GM19467 (cell line): ENCODE data around the gene SERPINB6.
"Not testable (repeated sequence)": the region's sequence is repeated elsewhere in the genome, so short reads cannot be mapped to it uniquely, and the experiment has no call there.

Experiments
- ATAC-seq: cut with Tn5 transposase; IDR thresholded peaks from one replicate; pipeline ENCODE4 v1.9.1; 2021; ENCODE audit warnings: mild to moderate bottlenecking, moderate library complexity; ENCODE audit not compliant: unreplicated experiment

The SERPINB6 gene

GRCh38 chr6:2971420-2972218 lies at the start of gene SERPINB6:
Gene SERPINB6, minus strand, starts transcription at chr6:2971567. Its CDS starts 12,235 bp downstream, at chr6:2959332.
- ATAC-seq = no peak

GRCh38 chr6:3019749-3020320 lies 48.5 kb upstream of the SERPINB6 start:
- ATAC-seq = no peak

- no peak for ATAC-seq
These were observed 47.7 kb upstream of the SERPINB6 start for GRCh38 chr6:3019065-3019464.

- no peak for ATAC-seq
These were observed 45.9 kb upstream of the SERPINB6 start for GRCh38 chr6:3017304-3017703.

GRCh38 chr6:3016473-3017280 lies 45.3 kb upstream of the SERPINB6 start:
- ATAC-seq = no peak

- ATAC-seq = no peak
These were observed 43.8 kb upstream of the SERPINB6 start for GRCh38 chr6:3015144-3015543.

- no peak for ATAC-seq
These were observed 43.3 kb upstream of the SERPINB6 start for GRCh38 chr6:3014675-3015066.

GRCh38 chr6:3013901-3014674 lies 42.7 kb upstream of the SERPINB6 start:
- no peak for ATAC-seq

- ATAC-seq = no peak
These were observed 42.1 kb upstream of the SERPINB6 start for GRCh38 chr6:3013486-3013885.

- ATAC-seq = no peak
These were observed 40.2 kb upstream of the SERPINB6 start for GRCh38 chr6:3011592-3011991.

- no peak for ATAC-seq
These were observed 39.8 kb upstream of the SERPINB6 start for GRCh38 chr6:3011158-3011557.

- no peak for ATAC-seq
These were observed 38.6 kb upstream of the SERPINB6 start for GRCh38 chr6:3009930-3010329.

- ATAC-seq = not testable (repeated sequence)
These were observed 37.4 kb upstream of the SERPINB6 start for GRCh38 chr6:3008712-3009265.

- ATAC-seq = no peak
These were observed 36.2 kb upstream of the SERPINB6 start for GRCh38 chr6:3007571-3007970.

- no peak for ATAC-seq
These were observed 35.1 kb upstream of the SERPINB6 start for GRCh38 chr6:3006476-3006875.

GRCh38 chr6:3005874-3006273 lies 34.5 kb upstream of the SERPINB6 start:
- ATAC-seq = no peak

- ATAC-seq = no peak
These were observed 33.7 kb upstream of the SERPINB6 start for GRCh38 chr6:3005077-3005476.

GRCh38 chr6:3003226-3003625 lies 31.9 kb upstream of the SERPINB6 start:
- not testable (repeated sequence) for ATAC-seq

- no peak for ATAC-seq
These were observed 30.5 kb upstream of the SERPINB6 start for GRCh38 chr6:3001773-3002293.

GRCh38 chr6:3001146-3001772 lies 29.9 kb upstream of the SERPINB6 start:
- no peak for ATAC-seq
